Bronchial epithelial cell (primary cell): ENCODE data around the gene ABT1. TPM values are rescaled to one million over a fixed set of nuclear protein-coding genes. Genes with fewer than 3 reads are reported as not detected.

Experiments
- DNase-seq: peaks from one replicate; pipeline ENCODE4 v3.0.0-alpha.2; 2010; ENCODE audit warnings: low read depth
- FAIRE-seq: peaks from 2 replicates; lab custom pipeline; 2011; peaks lifted over from hg19 to GRCh38; lab: Jason Lieb, UNC
- H3K27me3 ChIP-seq: 2 replicates; pipeline ENCODE4 v1.5.1; 2011; ENCODE audit warnings: low read length; ENCODE audit not compliant: control insufficient read depth, insufficient read depth
- H3K36me3 ChIP-seq: 2 replicates; pipeline ENCODE4 v1.5.1; 2011; ENCODE audit warnings: low read length; ENCODE audit not compliant: control insufficient read depth, insufficient read depth
- H3K4me3 ChIP-seq: 2 replicates; pipeline ENCODE4 v1.5.1; 2011; ENCODE audit warnings: mild to moderate bottlenecking, low read depth, low read length, control low read depth
- CTCF ChIP-seq: IDR thresholded peaks from 2 replicates; pipeline ENCODE4 v1.5.1; 2011; ENCODE audit warnings: mild to moderate bottlenecking, moderate library complexity, low read length, control low read depth, inconsistent platforms; ENCODE audit not compliant: insufficient read depth, severe bottlenecking
- total RNA-seq: library from RNA; depleted of rRNA; stranded (reverse); fragments of >200 nt; gene quantifications from 2 replicates; pipeline ENCODE4 v1.2.1, GENCODE V29; 2014

Gene ABT1
- total RNA-seq, 1 donor from 2014 or later, result 16.8 TPM

GRCh38 chr6:26613201-26613600, 16.4 kb downstream of the ABT1 start:
- FAIRE-seq, result no peak
- H3K27me3 ChIP-seq, result peaks cover 9% of the 10 kb centered on the region
- TF ChIP-seq CTCF, result no peak
- H3K4me3 ChIP-seq, result no peak overlapping the region
- DNase-seq, result no peak
- no peaks in the 10 kb centered on the region for H3K36me3 ChIP-seq

GRCh38 chr6:26613689-26614683, 17.2 kb downstream of the ABT1 start:
- TF ChIP-seq CTCF, result no peak
- DNase-seq, result no peak
- FAIRE-seq, result no peak
- Histone ChIP-seq H3K36me3 (no peaks in the 10 kb centered on the region), H3K27me3 (peaks cover 9% of the 10 kb centered on the region), H3K4me3 (peak overlapping the region; percentile 7)

- Histone ChIP-seq H3K36me3 (no peaks in the 10 kb centered on the region), H3K4me3 (no peak overlapping the region), H3K27me3 (no peaks in the 10 kb centered on the region)
- TF ChIP-seq CTCF, result no peak
- no peak for FAIRE-seq
- no peak for DNase-seq
These were observed 26.6 kb downstream of the ABT1 start for GRCh38 chr6:26623339-26623859.

- Histone ChIP-seq H3K27me3 (no peaks in the 10 kb centered on the region), H3K4me3 (no peak overlapping the region), H3K36me3 (no peaks in the 10 kb centered on the region)
- no peak for FAIRE-seq
- TF ChIP-seq CTCF, result no peak
- DNase-seq, result no peak
These were observed 27.8 kb downstream of the ABT1 start for GRCh38 chr6:26624557-26624956.

- DNase-seq (no peak), FAIRE-seq (no peak)
- TF ChIP-seq CTCF, result no peak
- Histone ChIP-seq H3K4me3 (no peak overlapping the region), H3K27me3 (no peaks in the 10 kb centered on the region), H3K36me3 (no peaks in the 10 kb centered on the region)
These were observed 31.1 kb downstream of the ABT1 start for GRCh38 chr6:26627843-26628242.
